KG1 (cell line): ENCODE measurements around the gene LIMD2.
"Not testable (repeated sequence)": the region's sequence is repeated elsewhere in the genome, so short reads cannot be mapped to it uniquely, and the experiment has no call there.

ENCODE experiments used
- DNase-seq: peaks from one replicate; lab custom pipeline; 2025; lab: John Stamatoyannopoulos, UW

LIMD2 gene

DNA sequence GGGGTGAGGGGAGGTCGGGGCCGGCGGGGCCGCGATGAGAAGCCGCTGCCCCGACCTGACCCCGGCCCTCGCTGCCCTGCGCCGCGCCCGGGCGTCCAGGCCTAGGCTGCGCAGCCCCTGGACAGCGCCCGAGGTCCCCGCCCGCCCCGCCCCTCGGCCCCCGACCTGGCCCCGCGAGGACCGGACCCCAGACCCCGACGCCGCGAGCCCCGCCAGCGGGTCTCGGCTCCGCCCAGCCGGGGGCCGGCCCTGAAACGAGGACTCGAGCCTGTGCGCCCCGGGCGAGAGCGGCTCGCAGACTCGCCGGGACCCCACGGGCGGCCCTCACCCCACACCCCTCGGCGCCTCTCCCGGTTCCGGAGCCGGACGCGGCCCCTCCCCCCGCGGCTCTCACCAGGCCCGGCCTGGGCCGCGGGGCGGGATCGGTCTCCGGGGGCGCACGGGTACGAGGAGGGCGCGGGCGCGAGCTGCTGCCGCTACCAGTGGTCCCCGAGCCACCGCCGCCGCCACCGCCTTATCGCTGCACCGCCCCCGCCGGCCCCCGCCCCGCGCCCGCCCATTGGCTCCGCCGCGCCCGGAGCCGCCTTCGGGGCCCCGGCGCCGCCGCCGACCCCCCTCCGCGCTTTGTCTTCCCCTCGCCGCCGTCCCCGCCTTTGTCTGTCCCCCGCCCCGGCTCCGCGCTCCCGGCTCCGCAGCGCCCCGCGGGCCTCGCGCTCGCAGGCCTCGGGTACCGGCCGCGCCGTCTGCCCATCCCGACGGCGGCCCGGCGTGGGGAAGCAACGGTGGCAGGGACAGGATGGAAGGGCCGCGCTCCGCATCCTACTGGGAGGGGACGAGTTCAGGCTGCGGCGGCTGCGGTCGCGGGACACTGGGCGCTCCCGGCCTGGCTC lies at the start of gene LIMD2:
Gene LIMD2, minus strand, starts transcription at position 488 of the 890 bp plus-strand sequence. CDS start 827 bp downstream, outside the sequence.
- DNase-seq = no peak

- peak; percentile 96 for DNase-seq
Observed at GRCh38 chr17:63741408-63742173, 41.7 kb upstream of the LIMD2 start, which contains the start of gene STRADA. Gene STRADA, minus strand, starts transcription at chr17:63741799. Its CDS starts 13,430 bp downstream, at chr17:63728369.

GRCh38 chr17:63741143-63741407 lies 41.1 kb upstream of the LIMD2 start:
- DNase-seq = no peak

- no peak for DNase-seq
Observed at GRCh38 chr17:63740464-63741142, 40.7 kb upstream of the LIMD2 start.

- DNase-seq = no peak
Observed at GRCh38 chr17:63735691-63736090, 35.8 kb upstream of the LIMD2 start.

DNA sequence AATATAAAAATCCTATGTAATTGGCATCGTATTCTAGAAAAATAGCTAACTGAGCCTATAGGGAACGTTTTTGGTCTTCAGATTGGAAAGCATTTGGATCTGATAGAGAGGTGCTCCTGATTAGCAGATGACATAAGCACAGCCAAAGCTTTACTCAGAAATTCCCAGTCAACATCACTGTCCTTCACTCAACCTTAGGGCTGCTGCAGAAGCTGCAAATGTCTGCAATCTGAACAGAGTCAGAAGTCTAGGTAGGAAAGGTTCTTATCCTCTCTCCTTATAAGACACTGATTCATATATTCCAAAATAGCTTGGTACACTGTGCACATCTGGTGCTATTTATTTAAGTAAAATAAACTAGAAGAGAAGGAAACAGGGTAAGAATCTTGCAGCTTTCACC lies 22.5 kb upstream of the LIMD2 start:
- DNase-seq = no peak

DNA sequence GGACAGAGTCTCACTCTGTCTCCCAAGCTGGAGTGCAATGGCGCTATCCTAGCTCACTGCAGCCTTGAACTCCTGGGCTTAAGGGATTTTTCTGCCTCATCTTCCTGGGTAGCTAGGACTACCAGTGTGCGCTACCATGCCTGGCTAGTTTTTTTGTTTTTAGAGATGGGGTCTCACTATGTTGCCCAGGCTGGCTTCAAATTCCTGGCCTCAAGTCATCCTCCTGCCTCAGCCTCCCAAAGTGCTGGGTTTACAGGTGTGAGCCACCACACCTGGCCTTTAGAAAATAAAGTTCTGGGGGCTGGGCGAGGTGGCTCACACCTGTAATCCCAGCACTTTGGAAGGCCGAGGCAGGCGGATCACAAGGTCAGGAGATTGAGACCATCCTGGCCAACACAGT lies 20.3 kb upstream of the LIMD2 start:
- DNase-seq = not testable (repeated sequence)

GRCh38 chr17:63718988-63719387 lies 19.1 kb upstream of the LIMD2 start:
- DNase-seq = no peak

DNA sequence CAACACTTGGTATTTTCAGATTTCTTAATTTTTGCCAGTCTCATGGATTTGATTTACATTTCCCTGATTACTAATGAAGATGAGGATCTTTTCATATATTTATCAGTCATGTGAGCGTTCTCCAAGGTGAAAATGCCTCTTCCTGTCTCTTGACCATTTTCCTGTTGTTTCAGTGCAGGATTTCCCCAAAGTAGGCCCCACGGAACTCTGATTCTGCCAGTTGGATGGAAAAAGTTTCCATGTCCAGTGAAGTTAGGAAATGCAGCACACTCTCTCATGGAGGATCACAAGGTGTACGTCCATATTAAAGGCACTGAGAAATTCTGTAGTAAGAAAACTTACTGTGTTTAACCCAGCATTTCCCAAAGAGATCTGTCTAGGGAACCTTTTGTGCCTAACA lies 16.5 kb upstream of the LIMD2 start:
- DNase-seq = no peak

DNA sequence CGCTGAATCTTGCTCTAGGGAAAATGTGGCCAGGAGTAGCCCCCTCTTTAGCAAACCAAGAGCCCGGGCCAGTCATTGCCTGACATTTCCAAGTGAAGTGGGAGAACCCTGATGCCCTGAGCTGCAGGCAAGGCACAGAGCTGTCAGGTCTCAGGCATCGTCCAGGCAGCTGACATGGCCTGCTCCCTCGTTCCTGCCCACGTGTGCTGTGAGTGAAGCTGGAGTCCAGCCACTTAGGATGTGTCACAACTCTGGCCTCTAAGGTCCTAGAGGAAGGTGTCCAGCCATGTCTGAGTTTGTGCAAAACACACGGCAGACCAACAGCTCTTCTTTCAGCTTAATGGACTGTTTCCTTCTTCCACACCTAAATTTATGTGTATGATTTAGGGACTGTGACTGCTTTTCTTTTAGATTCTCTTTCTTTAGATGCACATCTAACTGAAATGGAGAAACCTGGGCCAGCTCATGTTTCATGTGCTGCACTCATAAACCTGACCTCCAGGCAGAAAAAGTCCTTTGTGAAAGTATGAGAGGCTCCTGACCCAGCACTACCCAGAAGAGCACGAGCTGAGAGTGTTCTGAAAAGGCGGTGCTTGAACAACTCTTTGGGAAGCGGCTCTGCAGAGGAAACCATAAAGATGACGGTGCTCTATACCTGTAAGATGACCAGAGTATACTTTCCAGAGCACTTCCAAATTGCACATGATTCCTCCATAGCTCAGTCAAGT lies 14.8 kb upstream of the LIMD2 start:
- DNase-seq = no peak

- no peak for DNase-seq
Observed at GRCh38 chr17:63709110-63709509, 9.2 kb upstream of the LIMD2 start.

- no peak for DNase-seq
Observed at GRCh38 chr17:63707151-63707550, 7.2 kb upstream of the LIMD2 start.

- DNase-seq = no peak
Observed at GRCh38 chr17:63706336-63707082, 6.6 kb upstream of the LIMD2 start.

GRCh38 chr17:63705657-63706056 lies 5.7 kb upstream of the LIMD2 start:
- no peak for DNase-seq

DNA sequence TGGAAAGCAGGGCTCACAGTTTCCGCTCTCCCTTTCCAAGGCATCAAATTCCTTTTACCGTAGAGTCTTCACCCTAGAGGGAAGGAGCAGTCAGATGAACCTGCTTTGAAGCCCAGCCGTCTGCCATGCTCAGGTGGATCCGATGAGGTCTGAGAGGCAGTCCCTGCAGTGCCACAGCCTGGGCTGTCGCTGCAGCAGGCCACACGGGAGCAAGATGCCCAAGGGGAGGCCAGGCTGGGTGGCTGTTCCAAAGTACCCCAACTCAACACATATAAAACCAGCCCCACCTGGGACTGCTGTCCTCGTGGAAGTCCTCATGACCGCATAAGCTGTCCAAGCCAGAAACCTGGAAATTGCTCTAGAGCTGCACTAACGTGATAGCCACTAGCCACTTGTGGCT lies 4.9 kb upstream of the LIMD2 start:
- no peak for DNase-seq

GRCh38 chr17:63704259-63704576 lies 4.3 kb upstream of the LIMD2 start:
- DNase-seq = no peak

DNA sequence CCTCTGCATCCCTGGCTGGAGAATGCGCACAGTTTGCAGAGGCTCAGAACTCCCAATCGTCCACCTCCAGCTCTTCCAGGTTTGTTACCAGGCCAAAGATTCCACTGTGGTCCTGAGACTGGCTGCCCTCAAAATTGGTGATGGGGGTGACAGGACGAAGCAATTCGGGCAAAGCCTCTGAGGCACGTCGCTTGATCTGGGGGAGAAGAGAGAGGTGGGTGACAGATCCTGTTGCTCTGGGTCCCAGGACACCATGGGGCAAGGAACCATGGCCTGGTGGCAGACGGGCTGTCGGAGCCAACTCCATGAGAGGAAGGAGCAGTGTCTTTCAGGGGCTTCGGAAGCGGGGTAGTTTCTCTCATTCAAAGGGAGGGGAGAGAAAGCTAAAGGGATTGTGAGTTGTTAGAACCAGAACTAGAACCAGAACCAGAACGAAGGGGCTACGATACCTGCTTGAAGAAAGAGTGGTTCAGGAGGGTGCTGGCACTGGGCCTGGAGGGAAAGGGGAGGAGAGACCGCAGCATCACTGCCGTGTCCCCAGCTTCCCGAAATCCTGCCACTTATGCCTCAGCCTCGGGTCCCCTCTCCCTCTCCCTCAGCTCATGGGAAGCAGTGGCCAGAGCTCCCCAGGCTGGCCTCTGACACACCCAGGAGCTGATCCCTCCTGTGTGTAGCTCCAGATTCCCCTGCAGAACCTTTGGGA lies 3.8 kb upstream of the LIMD2 start:
- DNase-seq = no peak

GRCh38 chr17:63703029-63703428 lies 3.1 kb upstream of the LIMD2 start:
- DNase-seq = no peak

- no peak for DNase-seq
Observed at GRCh38 chr17:63702721-63703015, 2.7 kb upstream of the LIMD2 start.

GRCh38 chr17:63701868-63702720 lies 2.2 kb upstream of the LIMD2 start:
- DNase-seq = no peak
